ENCODE measurements around the gene GNA14.
"Not testable (repeated sequence)": the region's sequence is repeated elsewhere in the genome, so short reads cannot be mapped to it uniquely, and the experiment has no call there.

Gene GNA14

GRCh38 chr9:77423841-77424240, 224.3 kb downstream of the GNA14 start:
- FAIRE-seq = no peak
- TF ChIP-seq CTCF (IDR thresholded peaks at IDR 0.05; ENCODE audit: insufficient read depth, missing control alignments) = no peak
- DNase-seq (ENCODE audit: insufficient read length, low spot score) = no peak

GRCh38 chr9:77422969-77423368, 225.2 kb downstream of the GNA14 start:
- DNase-seq (ENCODE audit: insufficient read length, low spot score) = no peak
- TF ChIP-seq CTCF (IDR thresholded peaks at IDR 0.05; ENCODE audit: insufficient read depth, missing control alignments) = no peak
- FAIRE-seq = no peak

- TF ChIP-seq CTCF (IDR thresholded peaks at IDR 0.05; ENCODE audit: insufficient read depth, missing control alignments) = no peak
- DNase-seq (ENCODE audit: insufficient read length, low spot score) (no peak), FAIRE-seq (no peak)
Observed at GRCh38 chr9:77421506-77422265, 226.4 kb downstream of the GNA14 start.

- FAIRE-seq = no peak
- no peak for DNase-seq (ENCODE audit: insufficient read length, low spot score)
- TF ChIP-seq CTCF (IDR thresholded peaks at IDR 0.05; ENCODE audit: insufficient read depth, missing control alignments) = no peak
Observed at GRCh38 chr9:77420641-77421040, 227.5 kb downstream of the GNA14 start.

GRCh38 chr9:77418226-77418625, 229.9 kb downstream of the GNA14 start:
- no peak for TF ChIP-seq CTCF (IDR thresholded peaks at IDR 0.05; ENCODE audit: insufficient read depth, missing control alignments)
- FAIRE-seq (no peak), DNase-seq (ENCODE audit: insufficient read length, low spot score) (no peak)

- DNase-seq (ENCODE audit: insufficient read length, low spot score) (no peak), FAIRE-seq (no peak)
- TF ChIP-seq CTCF (IDR thresholded peaks at IDR 0.05; ENCODE audit: insufficient read depth, missing control alignments) = no peak
Observed at GRCh38 chr9:77417566-77417965, 230.6 kb downstream of the GNA14 start.

- not testable (repeated sequence) for DNase-seq (ENCODE audit: insufficient read length, low spot score); FAIRE-seq
Observed at GRCh38 chr9:77408521-77408920, 239.6 kb downstream of the GNA14 start.

Measured in D721Med (cell line).